Kidney (tissue), 14 donors: Measurements from ENCODE around the gene NLGN1. TPM values are rescaled to one million over a fixed set of nuclear protein-coding genes. Genes with fewer than 3 reads are reported as not detected.
"Not testable (repeated sequence)": the region's sequence is repeated elsewhere in the genome, so short reads cannot be mapped to it uniquely, and the experiment has no call there.

ENCODE experiments used
- DNase-seq, 5 donors: peaks; one replicate each; pipeline ENCODE4 v3.0.0-alpha.2; 2013 to 2020
- FAIRE-seq: peaks from 2 replicates; lab custom pipeline; 2012; peaks lifted over from hg19 to GRCh38; lab: Jason Lieb, UNC
- H3K27ac ChIP-seq, 2 donors: one replicate each; pipeline ENCODE4 v1.7.0; 2013; ENCODE audit warnings: low read depth in 2 of 2, low read length in 2 of 2, inconsistent platforms in 1 of 2
- H3K27me3 ChIP-seq: one replicate; pipeline ENCODE4 v1.7.1; 2013; ENCODE audit warnings: low read length, inconsistent platforms; ENCODE audit not compliant: control insufficient read depth, insufficient read depth
- H3K36me3 ChIP-seq, 3 donors: one replicate each; pipeline versions ENCODE4 v1.7.0 to v1.7.1; 2013; ENCODE audit warnings: low read length in 3 of 3, control low read depth in 1 of 3, inconsistent platforms in 1 of 3; ENCODE audit not compliant: insufficient read depth in 3 of 3, control insufficient read depth in 2 of 3
- H3K4me1 ChIP-seq, 3 donors: one replicate each; pipeline versions ENCODE4 v1.7.0 to v1.7.1; 2013; ENCODE audit warnings: low read length in 3 of 3, inconsistent platforms in 1 of 3, low read depth in 1 of 3; ENCODE audit not compliant: control insufficient read depth in 2 of 3, insufficient read depth in 2 of 3
- H3K4me3 ChIP-seq, 3 donors: one replicate each; pipeline versions ENCODE4 v1.7.0 to v1.8.1; 2013; ENCODE audit warnings: low read length in 3 of 3, control low read depth in 1 of 3, inconsistent platforms in 1 of 3
- H3K9ac ChIP-seq, 3 donors: one replicate each; pipeline versions ENCODE4 v1.7.0 to v1.7.1; 2013; ENCODE audit warnings: low read length in 3 of 3, control low read depth in 1 of 3, inconsistent platforms in 1 of 3
- H3K9me3 ChIP-seq, 3 donors: one replicate each; pipeline versions ENCODE4 v1.7.0 to v1.7.1; 2013; ENCODE audit warnings: low read length in 3 of 3, control low read depth in 1 of 3, inconsistent platforms in 1 of 3; ENCODE audit not compliant: control insufficient read depth in 2 of 3, insufficient read depth in 1 of 3
- CTCF ChIP-seq: IDR thresholded peaks from 3 replicates; pipeline ENCODE4 v1.5.1; 2012; ENCODE audit warnings: mild to moderate bottlenecking, moderate library complexity, borderline replicate concordance; ENCODE audit not compliant: insufficient read depth; ENCODE audit errors: extremely low read depth
- intact Hi-C: fragments of 100-400 bp; cut with DNase I; formaldehyde crosslinking; loops from one replicate; pipeline ENCODE4 v1.11.1; 2022
- polyA plus RNA-seq: library from polyadenylated mRNA; stranded (reverse); fragments of 350-450 nt; fragmentation: Illumina TruSeq; extraction: RNeasy Lipid Tissue Mini Kit (QIAGEN cat#74804); gene quantifications from one replicate; pipeline ENCODE4 v1.2.3, GENCODE V29; 2014; ENCODE audit warnings: low read depth, low replicate concordance; ENCODE audit not compliant: insufficient read depth
- total RNA-seq: library from RNA; stranded (reverse); fragmentation: NEBNext Ultra II Directional; extraction: Animal tissue kit (Norgen Biotek cat#: 25700); gene quantifications from one replicate; pipeline ENCODE4 v1.2.1, GENCODE V29; 2021
- donor health status: control.
- donor health status: control.
- donor health status: control.
- donor health status: control.
- donor health status: control.
- donor health status: DM: yes; HTN: yes; CAD: no.
- donor health status: Normal renal cell carcinoma (clear cell type).

Gene NLGN1
- total and polyA plus RNA-seq, 2 donors from 2014 or later, result 0.49 to 19.4 TPM

GRCh38 chr3:173587055-173587454 lies 189.5 kb downstream of the NLGN1 start:
- TF ChIP-seq CTCF, result no peak
- no peak for FAIRE-seq

GRCh38 chr3:173588556-173588955 lies 191.0 kb downstream of the NLGN1 start:
- Histone ChIP-seq H3K36me3 (no peaks in the 10 kb centered on the region), H3K27me3 (no peaks in the 10 kb centered on the region), H3K27ac (no peak overlapping the region), H3K9me3 (no peaks in the 10 kb centered on the region), H3K4me1 (no peaks in the 10 kb centered on the region), H3K4me3 (no peak overlapping the region), H3K9ac (no peak overlapping the region)
- DNase-seq (no peak), FAIRE-seq (no peak)
- no peak for TF ChIP-seq CTCF
- intact Hi-C loops, result no loop called here

More at GRCh38 chr3:173587055-173587454, 189.5 kb downstream of the NLGN1 start:
- Histone ChIP-seq H3K9ac (no peak overlapping the region), H3K27me3 (no peaks in the 10 kb centered on the region), H3K4me1 (no peaks in the 10 kb centered on the region), H3K27ac (no peak overlapping the region), H3K9me3 (no peaks in the 10 kb centered on the region), H3K4me3 (no peak overlapping the region), H3K36me3 (no peaks in the 10 kb centered on the region)
- no peak for DNase-seq
- intact Hi-C loops, result no loop called here

- no peak overlapping the region for H3K9ac ChIP-seq
- DNase-seq (no peak), FAIRE-seq (no peak)
- TF ChIP-seq CTCF, result no peak
- H3K4me1 ChIP-seq, result no peaks in the 10 kb centered on the region
- H3K4me3 ChIP-seq, result no peak overlapping the region
- H3K36me3 ChIP-seq, result no peaks in the 10 kb centered on the region
- H3K27me3 ChIP-seq, result no peaks in the 10 kb centered on the region
- no peaks in the 10 kb centered on the region for H3K9me3 ChIP-seq
- intact Hi-C loops, result no loop called here
- H3K27ac ChIP-seq, result no peak overlapping the region
These were observed 191.6 kb downstream of the NLGN1 start for GRCh38 chr3:173589116-173589515.

GRCh38 chr3:173591401-173591800 lies 193.9 kb downstream of the NLGN1 start:
- intact Hi-C loops, result no loop called here
- no peaks in the 10 kb centered on the region for H3K4me1 ChIP-seq
- DNase-seq (no peak), FAIRE-seq (no peak)
- H3K9ac ChIP-seq, result no peak overlapping the region
- H3K9me3 ChIP-seq, result no peaks in the 10 kb centered on the region
- H3K27me3 ChIP-seq, result no peaks in the 10 kb centered on the region
- H3K4me3 ChIP-seq, result no peak overlapping the region
- H3K27ac ChIP-seq, result no peak overlapping the region
- TF ChIP-seq CTCF, result no peak
- H3K36me3 ChIP-seq, result no peaks in the 10 kb centered on the region

- H3K27me3 ChIP-seq, FAIRE-seq, H3K36me3 ChIP-seq, H3K4me3 ChIP-seq, intact Hi-C loops, H3K9ac ChIP-seq, H3K27ac ChIP-seq, H3K4me1 ChIP-seq, DNase-seq, H3K9me3 ChIP-seq: not testable (repeated sequence)
These were observed 197.3 kb downstream of the NLGN1 start for GRCh38 chr3:173594881-173595280.
